Loucy (cell line): ENCODE measurements around the gene SEC11C.

ENCODE experiments used
- H2AFZ ChIP-seq: fragments of 200-600 bp; sonication (generic); 2 replicates; pipeline ENCODE4 v1.6.0; 2016; ENCODE audit warnings: antibody characterized with exemption, mild to moderate bottlenecking, low read length, moderate library complexity
- H3F3A ChIP-seq: fragments of 200-600 bp; 2 replicates; pipeline ENCODE4 v1.6.0; 2016; ENCODE audit warnings: antibody characterized with exemption, low read depth, mild to moderate bottlenecking
- H3K27me3 ChIP-seq: fragments of 200-600 bp; sonication (generic); 2 replicates; pipeline ENCODE4 v1.6.1; 2014; ENCODE audit warnings: low read length, mild to moderate bottlenecking; ENCODE audit not compliant: insufficient read depth, poor library complexity, severe bottlenecking
- H3K36me3 ChIP-seq: fragments of 200-600 bp; sonication (generic); 2 replicates; pipeline ENCODE4 v1.6.1; 2016; ENCODE audit warnings: low read length; ENCODE audit not compliant: insufficient read depth
- H3K4me1 ChIP-seq: fragments of 200-600 bp; sonication (generic); 2 replicates; pipeline ENCODE4 v1.5.1; 2014; ENCODE audit warnings: low read length, mild to moderate bottlenecking; ENCODE audit not compliant: insufficient read depth, poor library complexity, severe bottlenecking
- H3K4me2 ChIP-seq: fragments of 200-600 bp; sonication (generic); 2 replicates; pipeline ENCODE4 v1.6.0; 2014; ENCODE audit warnings: antibody characterized with exemption, low read length, low read depth, mild to moderate bottlenecking; ENCODE audit not compliant: poor library complexity, severe bottlenecking
- H3K4me3 ChIP-seq: fragments of 200-600 bp; sonication (generic); 2 replicates; pipeline ENCODE4 v1.5.1; 2014; ENCODE audit warnings: low read length, mild to moderate bottlenecking, mixed read lengths; ENCODE audit not compliant: poor library complexity, severe bottlenecking
- H3K79me2 ChIP-seq: fragments of 200-600 bp; sonication (generic); 2 replicates; pipeline ENCODE4 v1.6.1; 2014; ENCODE audit warnings: low read length; ENCODE audit not compliant: insufficient read depth
- H3K9ac ChIP-seq: fragments of 200-600 bp; sonication (generic); 2 replicates; pipeline ENCODE4 v1.6.0; 2014; ENCODE audit warnings: mild to moderate bottlenecking, low read depth, low read length, moderate library complexity; ENCODE audit not compliant: poor library complexity, severe bottlenecking
- H3K9me2 ChIP-seq: fragments of 200-600 bp; sonication (generic); replicated peaks from 2 replicates; pipeline ENCODE4 v1.6.1; 2016; ENCODE audit warnings: low read depth, low read length, mixed read lengths
- H3K9me3 ChIP-seq: fragments of 200-600 bp; sonication (generic); 2 replicates; pipeline ENCODE4 v1.6.1; 2014; ENCODE audit warnings: mild to moderate bottlenecking, antibody characterized with exemption, low read length, low read depth; ENCODE audit not compliant: insufficient read depth
- H4K20me1 ChIP-seq: fragments of 200-600 bp; sonication (generic); 2 replicates; pipeline ENCODE4 v1.6.0; 2014; ENCODE audit warnings: antibody characterized with exemption, low read length, mild to moderate bottlenecking; ENCODE audit not compliant: insufficient read depth, poor library complexity, severe bottlenecking
- CTCF ChIP-seq: fragments of 200-600 bp; sonication (generic); conservative IDR thresholded peaks from 2 replicates; pipeline ENCODE4 v1.5.1; 2014; ENCODE audit warnings: mild to moderate bottlenecking, antibody characterized with exemption, low read length
- EZH2phosphoT487 ChIP-seq: fragments of 200-600 bp; IDR thresholded peaks from 2 replicates; pipeline ENCODE4 v1.6.1; 2018; ENCODE audit warnings: antibody characterized with exemption, mild to moderate bottlenecking, moderate library complexity, borderline replicate concordance

The SEC11C gene

GRCh38 chr18:59207506-59207905, 67.8 kb downstream of the SEC11C start:
- no peaks in the 10 kb centered on the region for H3K79me2 ChIP-seq
- H3K4me2 ChIP-seq, result no peak overlapping the region
- H2AFZ ChIP-seq, result no peak overlapping the region
- no peaks in the 10 kb centered on the region for H3K27me3 ChIP-seq
- no peak overlapping the region for H3K4me3 ChIP-seq
- H3K36me3 ChIP-seq, result no peaks in the 10 kb centered on the region
- no peaks in the 10 kb centered on the region for H4K20me1 ChIP-seq
- H3K9me2 ChIP-seq, result no peaks in the 10 kb centered on the region
- no peak overlapping the region for H3K9ac ChIP-seq
- no peaks in the 10 kb centered on the region for H3K4me1 ChIP-seq
- H3K9me3 ChIP-seq, result no peaks in the 10 kb centered on the region
- no peaks in the 10 kb centered on the region for H3F3A ChIP-seq
- TF ChIP-seq CTCF (no peak), EZH2phosphoT487 (no peak)
